Right atrium auricular region (tissue), 2 donors: ENCODE results near the gene IRF2BP1. TPM values are rescaled to one million over a fixed set of nuclear protein-coding genes. Genes with fewer than 3 reads are reported as not detected.
"Not testable (repeated sequence)": the region's sequence is repeated elsewhere in the genome, so short reads cannot be mapped to it uniquely, and the experiment has no call there.

Experiments
- DNase-seq: peaks from one replicate; pipeline ENCODE4 v3.0.0-alpha.2; 2019; ENCODE audit warnings: low spot score
- H3K27ac ChIP-seq, 2 donors: fragments of 200-600 bp; sonication (generic); 1 replicate in 1 of 2; 2 replicates in 1 of 2; pipeline ENCODE4 v1.5.1; 2016 to 2019
- H3K27me3 ChIP-seq, 2 donors: fragments of 200-600 bp; sonication (generic); one replicate each; pipeline versions ENCODE4 v1.5.1 to v1.6.0; 2017 to 2019
- H3K36me3 ChIP-seq: fragments of 200-600 bp; sonication (generic); one replicate; pipeline ENCODE4 v1.5.1; 2016
- H3K4me1 ChIP-seq, 2 donors: fragments of 200-600 bp; sonication (generic); one replicate each; pipeline versions ENCODE4 v1.5.1 to v1.6.0; 2017 to 2019
- H3K4me3 ChIP-seq, 2 donors: fragments of 200-600 bp; sonication (generic); 1 replicate in 1 of 2; 2 replicates in 1 of 2; pipeline ENCODE4 v1.5.1; 2017 to 2019; ENCODE audit warnings: mild to moderate bottlenecking in 1 of 2, moderate library complexity in 1 of 2
- H3K9me3 ChIP-seq, 2 donors: fragments of 200-600 bp; sonication (generic); one replicate each; pipeline ENCODE4 v1.5.1; 2019
- CTCF ChIP-seq, 2 donors: fragments of 200-600 bp; sonication (generic); IDR thresholded peaks; one replicate each; pipeline ENCODE4 v1.5.1; 2019; ENCODE audit warnings: antibody characterized with exemption in 2 of 2
- total RNA-seq, 2 donors: library from RNA; depleted of rRNA; stranded (reverse); fragments of >200 nt; gene quantifications; one replicate each; pipeline ENCODE4 v1.1.0, GENCODE V29; 2016

Gene IRF2BP1
- total RNA-seq, 2 donors from 2014 or later = 24.2 to 30.5 TPM

GRCh38 chr19:45900738-45901431 is 14.9 kb upstream of the IRF2BP1 start:
- Histone ChIP-seq H3K27ac (peak overlapping the region in 1 of 2 donors; percentile 85), H3K4me1 (peaks cover 0 to 24% of the 10 kb centered on the region in 2 donors), H3K36me3 (peaks cover 16% of the 10 kb centered on the region), H3K4me3 (peak overlapping the region; percentile 59 to 79), H3K9me3 (no peaks in the 10 kb centered on the region), H3K27me3 (no peaks in the 10 kb centered on the region)
- DNase-seq = no peak
- TF ChIP-seq CTCF (IDR thresholded peaks at IDR 0.05) = no peak

- no peak for DNase-seq
- Histone ChIP-seq H3K27ac (no peak overlapping the region), H3K4me1 (peaks cover 0 to 24% of the 10 kb centered on the region in 2 donors), H3K27me3 (no peaks in the 10 kb centered on the region), H3K9me3 (no peaks in the 10 kb centered on the region), H3K36me3 (peaks cover 25% of the 10 kb centered on the region), H3K4me3 (no peak overlapping the region)
- no peak for TF ChIP-seq CTCF (IDR thresholded peaks at IDR 0.05)
Observed at GRCh38 chr19:45899919-45900589, 14.1 kb upstream of the IRF2BP1 start.

GRCh38 chr19:45899253-45899652 is 13.3 kb upstream of the IRF2BP1 start:
- Histone ChIP-seq H3K36me3 (peaks cover 29% of the 10 kb centered on the region), H3K9me3 (no peaks in the 10 kb centered on the region), H3K4me1 (peaks cover 0 to 24% of the 10 kb centered on the region in 2 donors), H3K27ac (no peak overlapping the region), H3K27me3 (no peaks in the 10 kb centered on the region), H3K4me3 (no peak overlapping the region)
- TF ChIP-seq CTCF (IDR thresholded peaks at IDR 0.05) = no peak
- no peak for DNase-seq

- H3K27me3 ChIP-seq = no peaks in the 10 kb centered on the region
- no peak overlapping the region for H3K4me3 ChIP-seq
- peaks cover 29% of the 10 kb centered on the region for H3K36me3 ChIP-seq
- TF ChIP-seq CTCF (IDR thresholded peaks at IDR 0.05) = no peak
- no peaks in the 10 kb centered on the region for H3K9me3 ChIP-seq
- DNase-seq = no peak
- H3K4me1 ChIP-seq = peaks cover 0 to 18% of the 10 kb centered on the region in 2 donors
- H3K27ac ChIP-seq = no peak overlapping the region
Observed at GRCh38 chr19:45897261-45897812, 11.4 kb upstream of the IRF2BP1 start.

- not testable (repeated sequence) for H3K4me3 ChIP-seq, H3K9me3 ChIP-seq, H3K27ac ChIP-seq, H3K27me3 ChIP-seq, DNase-seq
- H3K4me1 ChIP-seq = peaks cover 0 to 10% of the 10 kb centered on the region in 2 donors
- peaks cover 29% of the 10 kb centered on the region for H3K36me3 ChIP-seq
Observed at GRCh38 chr19:45895983-45896599, 10.2 kb upstream of the IRF2BP1 start.

- H3K27ac ChIP-seq = no peak overlapping the region
- no peak for TF ChIP-seq CTCF (IDR thresholded peaks at IDR 0.05)
- DNase-seq = no peak
- no peak overlapping the region for H3K4me3 ChIP-seq
- H3K9me3 ChIP-seq = no peaks in the 10 kb centered on the region
- no peaks in the 10 kb centered on the region for H3K27me3 ChIP-seq
- H3K4me1 ChIP-seq = peaks cover 0 to 5% of the 10 kb centered on the region in 2 donors
- peaks cover 29% of the 10 kb centered on the region for H3K36me3 ChIP-seq
Observed at GRCh38 chr19:45895519-45895972, 9.6 kb upstream of the IRF2BP1 start.
